Peyer's patch (tissue), 4 donors: Measurements from ENCODE around the gene PPP2R5C.

Experiments used
- POLR2A ChIP-seq, 2 donors: fragments of 450-650 bp; IDR thresholded peaks; one replicate each; pipeline ENCODE4 v1.5.1; 2017; ENCODE audit warnings: antibody characterized with exemption in 2 of 2, mild to moderate bottlenecking in 2 of 2, moderate library complexity in 2 of 2
- TF ChIP-seq, protein P1 (sequence below), 6 experiments: fragments of 450-650 bp in 4 of 6; fragments of 200-600 bp in 2 of 6; sonication (generic) in 1 of 6; IDR thresholded peaks; one replicate each; pipeline ENCODE4 v1.5.1; 2017 to 2019; ENCODE audit warnings: antibody characterized with exemption in 6 of 6, mild to moderate bottlenecking in 3 of 6, moderate library complexity in 1 of 6

DNA sequence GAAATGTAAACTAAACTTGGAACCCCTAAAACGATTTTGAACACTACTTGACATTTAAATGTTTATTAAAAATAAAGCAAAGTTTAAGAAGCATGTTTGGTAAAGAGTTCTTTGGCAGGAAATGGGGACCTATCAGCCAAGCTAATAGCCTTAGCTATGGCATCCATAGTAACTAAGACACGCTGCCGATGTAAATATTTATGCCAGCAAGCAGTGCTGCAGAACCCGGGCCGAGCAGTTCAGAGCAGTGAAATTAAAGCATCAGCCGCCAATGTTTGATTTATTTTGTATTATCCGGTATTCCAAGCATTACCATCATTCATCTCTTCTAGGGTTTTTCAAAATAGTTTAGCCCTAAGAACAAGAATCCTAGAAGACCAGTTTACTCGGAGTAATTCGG is 61.6 kb downstream of the PPP2R5C start:
- TF ChIP-seq, protein P1, sequence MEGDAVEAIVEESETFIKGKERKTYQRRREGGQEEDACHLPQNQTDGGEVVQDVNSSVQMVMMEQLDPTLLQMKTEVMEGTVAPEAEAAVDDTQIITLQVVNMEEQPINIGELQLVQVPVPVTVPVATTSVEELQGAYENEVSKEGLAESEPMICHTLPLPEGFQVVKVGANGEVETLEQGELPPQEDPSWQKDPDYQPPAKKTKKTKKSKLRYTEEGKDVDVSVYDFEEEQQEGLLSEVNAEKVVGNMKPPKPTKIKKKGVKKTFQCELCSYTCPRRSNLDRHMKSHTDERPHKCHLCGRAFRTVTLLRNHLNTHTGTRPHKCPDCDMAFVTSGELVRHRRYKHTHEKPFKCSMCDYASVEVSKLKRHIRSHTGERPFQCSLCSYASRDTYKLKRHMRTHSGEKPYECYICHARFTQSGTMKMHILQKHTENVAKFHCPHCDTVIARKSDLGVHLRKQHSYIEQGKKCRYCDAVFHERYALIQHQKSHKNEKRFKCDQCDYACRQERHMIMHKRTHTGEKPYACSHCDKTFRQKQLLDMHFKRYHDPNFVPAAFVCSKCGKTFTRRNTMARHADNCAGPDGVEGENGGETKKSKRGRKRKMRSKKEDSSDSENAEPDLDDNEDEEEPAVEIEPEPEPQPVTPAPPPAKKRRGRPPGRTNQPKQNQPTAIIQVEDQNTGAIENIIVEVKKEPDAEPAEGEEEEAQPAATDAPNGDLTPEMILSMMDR (IDR thresholded peaks at IDR 0.05): no peak
- TF ChIP-seq POLR2A (IDR thresholded peaks at IDR 0.05): no peak
